ENCODE data around the gene PACS1.

Gene PACS1

DNA sequence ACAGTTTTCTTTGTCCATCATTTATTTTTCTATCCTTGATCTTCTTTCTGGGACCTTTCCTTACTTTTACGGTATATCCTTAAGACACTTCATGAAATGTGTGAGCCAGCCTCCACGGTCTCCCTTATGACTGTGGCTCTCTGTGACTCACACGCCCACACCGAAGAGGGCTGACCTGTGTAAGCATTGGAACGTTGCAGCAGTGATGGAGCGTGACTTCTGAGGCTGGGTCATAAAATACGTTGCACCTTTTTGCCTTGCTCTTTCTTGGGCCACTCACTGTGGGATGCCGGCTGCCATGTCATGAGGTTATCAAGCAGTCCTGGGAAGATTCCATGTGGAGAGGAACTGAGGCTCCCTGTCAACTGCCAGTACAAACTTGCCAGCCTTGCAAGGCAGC is 102.1 kb downstream of the PACS1 start:
- TF ChIP-seq FOXP2 (optimal IDR thresholded peaks at IDR 0.05; ENCODE audit: borderline replicate concordance, extremely low read depth, extremely low read length, insufficient read depth) = no peak

DNA sequence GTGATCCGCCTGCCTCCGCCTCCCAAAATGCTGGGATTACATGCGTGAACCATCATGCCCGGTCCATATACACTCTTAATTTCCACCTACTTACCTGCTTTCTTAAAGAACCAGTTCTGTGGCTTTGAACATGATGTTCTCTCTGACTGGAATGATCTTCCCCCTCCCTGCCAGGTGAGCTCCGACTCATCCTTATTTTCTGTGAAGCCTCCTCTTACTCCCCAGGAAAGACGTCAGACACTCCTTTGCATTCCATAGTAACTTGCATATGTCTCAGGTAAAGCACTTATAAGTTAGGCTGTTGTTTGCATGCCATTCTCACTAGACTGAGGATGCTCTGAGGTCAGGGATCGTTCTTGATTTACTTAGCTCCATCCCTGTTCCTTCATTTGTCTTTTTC is 106.6 kb downstream of the PACS1 start:
- TF ChIP-seq SIN3A (IDR thresholded peaks at IDR 0.05; ENCODE audit: borderline replicate concordance, insufficient read depth, low read length) = no peak
- TF ChIP-seq TAF1 (IDR thresholded peaks at IDR 0.05; ENCODE audit: borderline replicate concordance, insufficient read depth, low read length) = no peak
- no peak for TF ChIP-seq REST (IDR thresholded peaks at IDR 0.05; ENCODE audit: insufficient read depth in 1 of 2, low read depth in 2 of 2, low read length in 2 of 2)
- no peak for TF ChIP-seq FOXP2 (optimal IDR thresholded peaks at IDR 0.05; ENCODE audit: borderline replicate concordance, extremely low read depth, extremely low read length, insufficient read depth)
- no peak for TF ChIP-seq POLR2AphosphoS5 (IDR thresholded peaks at IDR 0.05; ENCODE audit: low read depth, low read length)

- TF ChIP-seq POLR2AphosphoS5 (IDR thresholded peaks at IDR 0.05; ENCODE audit: low read depth, low read length) = no peak
These were observed 108.1 kb downstream of the PACS1 start for GRCh38 chr11:66178183-66178582.

- TF ChIP-seq TAF1 (IDR thresholded peaks at IDR 0.05; ENCODE audit: borderline replicate concordance, insufficient read depth, low read length) = no peak
- no peak for TF ChIP-seq FOXP2 (optimal IDR thresholded peaks at IDR 0.05; ENCODE audit: borderline replicate concordance, extremely low read depth, extremely low read length, insufficient read depth)
- no peak for TF ChIP-seq SIN3A (IDR thresholded peaks at IDR 0.05; ENCODE audit: borderline replicate concordance, insufficient read depth, low read length)
- TF ChIP-seq REST (IDR thresholded peaks at IDR 0.05; ENCODE audit: insufficient read depth in 1 of 2, low read depth in 2 of 2, low read length in 2 of 2) = no peak
- no peak for TF ChIP-seq POLR2AphosphoS5 (IDR thresholded peaks at IDR 0.05; ENCODE audit: low read depth, low read length)
These were observed 108.8 kb downstream of the PACS1 start for GRCh38 chr11:66178871-66179270.

- TF ChIP-seq POLR2AphosphoS5 (IDR thresholded peaks at IDR 0.05; ENCODE audit: low read depth, low read length) = no peak
- TF ChIP-seq SIN3A (IDR thresholded peaks at IDR 0.05; ENCODE audit: borderline replicate concordance, insufficient read depth, low read length) = no peak
- TF ChIP-seq FOXP2 (optimal IDR thresholded peaks at IDR 0.05; ENCODE audit: borderline replicate concordance, extremely low read depth, extremely low read length, insufficient read depth) = no peak
- no peak for TF ChIP-seq REST (IDR thresholded peaks at IDR 0.05; ENCODE audit: insufficient read depth in 1 of 2, low read depth in 2 of 2, low read length in 2 of 2)
- TF ChIP-seq TAF1 (IDR thresholded peaks at IDR 0.05; ENCODE audit: borderline replicate concordance, insufficient read depth, low read length) = no peak
These were observed 111.7 kb downstream of the PACS1 start for GRCh38 chr11:66181632-66182315.

DNA sequence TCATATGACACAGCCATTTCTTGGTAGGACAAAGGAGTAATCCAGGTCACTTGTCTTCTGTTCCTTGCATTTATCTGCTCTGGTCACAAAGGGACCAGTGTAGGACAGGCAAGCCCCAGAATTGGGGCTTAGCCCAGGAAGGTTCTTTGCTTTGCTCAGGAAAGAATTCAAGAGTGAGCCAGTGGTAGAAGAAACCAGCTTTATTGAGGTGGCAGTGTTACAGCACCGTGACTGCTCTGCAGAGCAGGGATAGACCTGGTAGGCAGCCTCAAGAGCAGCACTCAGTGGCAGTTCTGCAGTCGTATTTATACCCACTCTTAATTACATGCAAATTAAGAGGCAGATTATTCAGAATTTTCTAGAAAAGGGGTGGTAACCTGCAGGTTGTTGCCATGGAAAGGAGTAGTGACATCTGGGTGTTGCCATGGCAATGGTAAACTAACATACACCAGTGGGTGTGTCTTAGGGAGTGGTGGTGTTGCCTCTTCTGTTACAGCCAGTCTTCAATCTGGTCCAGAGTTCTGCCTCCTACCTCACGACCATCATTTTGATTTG is 113.5 kb downstream of the PACS1 start:
- no peak for TF ChIP-seq REST (IDR thresholded peaks at IDR 0.05; ENCODE audit: insufficient read depth in 1 of 2, low read depth in 2 of 2, low read length in 2 of 2)
- TF ChIP-seq FOXP2 (optimal IDR thresholded peaks at IDR 0.05; ENCODE audit: borderline replicate concordance, extremely low read depth, extremely low read length, insufficient read depth) = no peak
- TF ChIP-seq SIN3A (IDR thresholded peaks at IDR 0.05; ENCODE audit: borderline replicate concordance, insufficient read depth, low read length) = no peak
- no peak for TF ChIP-seq POLR2AphosphoS5 (IDR thresholded peaks at IDR 0.05; ENCODE audit: low read depth, low read length)
- no peak for TF ChIP-seq TAF1 (IDR thresholded peaks at IDR 0.05; ENCODE audit: borderline replicate concordance, insufficient read depth, low read length)

Measured in PFSK-1 (cell line).